Endothelial cell of umbilical vein (primary cell): ENCODE results near the gene PLAGL1. TPM values are rescaled to one million over a fixed set of nuclear protein-coding genes. Genes with fewer than 3 reads are reported as not detected.

Source experiments
- BruUV-seq: library from RNA; stranded (reverse); fragments of 400-500 nt; replicated peaks from 2 replicates; lab custom pipeline; 2021; lab: Mats Ljungman, UMichigan
- CTCF ChIA-PET: fragments of 300-600, 350-600 bp; sonication (Branson Sonifier 250); formaldehyde crosslinking; loops from one replicate; lab custom pipeline; 2021; ENCODE audit warnings: antibody characterized with exemption, inconsistent platforms; lab: Charles Lee
- POLR2A ChIA-PET: fragments of 300-600, 350-600 bp; sonication (Branson Sonifier 250); formaldehyde crosslinking; loops from one replicate; lab custom pipeline; 2021; ENCODE audit warnings: antibody characterized with exemption, inconsistent platforms; lab: Charles Lee
- DNase-seq: peaks from one replicate; pipeline ENCODE4 v3.0.0-alpha.2; 2011; ENCODE audit warnings: low read depth, low spot score
- FAIRE-seq: peaks from 2 replicates; lab custom pipeline; 2011; peaks lifted over from hg19 to GRCh38; lab: Jason Lieb, UNC
- H2AFZ ChIP-seq: 2 replicates; pipeline ENCODE4 v1.6.0; 2012; ENCODE audit warnings: low read depth, low read length, control low read depth, inconsistent platforms
- H3K27ac ChIP-seq: 2 replicates; pipeline ENCODE4 v1.5.1; 2011; ENCODE audit warnings: low read depth, mild to moderate bottlenecking, control low read depth, low read length, moderate library complexity; ENCODE audit not compliant: insufficient read depth
- H3K27me3 ChIP-seq, 2 experiments: 2 replicates each; pipeline versions ENCODE4 v1.6.0 to v1.6.1; 2011; ENCODE audit warnings: low read length in 2 of 2, mixed read lengths in 1 of 2; ENCODE audit not compliant: control insufficient read depth in 2 of 2, insufficient read depth in 2 of 2
- H3K36me3 ChIP-seq, 2 experiments: 2 replicates in 1 of 2; 3 replicates in 1 of 2; pipeline ENCODE4 v1.5.1; 2011; ENCODE audit warnings: low read length in 2 of 2, mild to moderate bottlenecking in 1 of 2, moderate library complexity in 1 of 2; ENCODE audit not compliant: control insufficient read depth in 2 of 2, insufficient read depth in 2 of 2; ENCODE audit errors: extremely low read depth in 1 of 2
- H3K4me1 ChIP-seq: 3 replicates; pipeline ENCODE4 v1.5.1; 2011; ENCODE audit warnings: mild to moderate bottlenecking, low read length; ENCODE audit not compliant: control insufficient read depth, insufficient read depth; ENCODE audit errors: extremely low read depth
- H3K4me2 ChIP-seq: 2 replicates; pipeline ENCODE4 v1.6.1; 2011; ENCODE audit warnings: low read length, control low read depth, mixed read lengths; ENCODE audit not compliant: insufficient read depth
- H3K4me3 ChIP-seq, 3 experiments: fragments of 200-600 bp in 1 of 3; sonication (generic), shearing (Covaris generic) in 1 of 3; replicated peaks in 1 of 3; 2 replicates each; pipeline ENCODE4 v1.5.1; 2011 to 2016; ENCODE audit warnings: control low read depth in 3 of 3, low read length in 3 of 3, mild to moderate bottlenecking in 2 of 3, inconsistent platforms in 1 of 3, low read depth in 1 of 3, moderate library complexity in 1 of 3; ENCODE audit not compliant: insufficient read depth in 1 of 3
- H3K79me2 ChIP-seq: 2 replicates; pipeline ENCODE4 v1.6.0; 2012; ENCODE audit warnings: low read length, inconsistent platforms; ENCODE audit not compliant: control insufficient read depth, insufficient read depth
- H3K9ac ChIP-seq: replicated peaks from 2 replicates; pipeline ENCODE3; 2011; ENCODE audit warnings: low read length, control low read depth; ENCODE audit not compliant: insufficient read depth; ENCODE audit errors: extremely low read depth
- H3K9me1 ChIP-seq: replicated peaks from 3 replicates; pipeline ENCODE4 v1.6.0; 2011; ENCODE audit warnings: mild to moderate bottlenecking, low read length; ENCODE audit not compliant: control insufficient read depth, insufficient read depth; ENCODE audit errors: extremely low read depth
- H3K9me3 ChIP-seq: replicated peaks from 2 replicates; pipeline ENCODE4 v1.5.1; 2012; ENCODE audit warnings: low read length, inconsistent platforms; ENCODE audit not compliant: control insufficient read depth, insufficient read depth
- H4K20me1 ChIP-seq: replicated peaks from 2 replicates; pipeline ENCODE3; 2011; ENCODE audit warnings: mild to moderate bottlenecking, low read length; ENCODE audit not compliant: control insufficient read depth, insufficient read depth; ENCODE audit errors: extremely low read depth
- EZH2 ChIP-seq: IDR thresholded peaks from 2 replicates; pipeline ENCODE4 v1.6.1; 2012; ENCODE audit warnings: borderline replicate concordance, low read depth, mild to moderate bottlenecking, moderate library complexity, low read length, inconsistent platforms; ENCODE audit not compliant: severe bottlenecking
- FOS ChIP-seq: IDR thresholded peaks from 2 replicates; pipeline ENCODE4 v1.6.1; 2011; ENCODE audit warnings: mild to moderate bottlenecking, low read length, moderate library complexity, borderline replicate concordance; ENCODE audit not compliant: insufficient read depth
- GATA2 ChIP-seq: IDR thresholded peaks from 2 replicates; pipeline ENCODE4 v1.7.0; 2011; ENCODE audit warnings: low read depth, mild to moderate bottlenecking, moderate library complexity, mixed read lengths, low read length; ENCODE audit not compliant: insufficient read length, insufficient read depth
- JUN ChIP-seq: IDR thresholded peaks from 2 replicates; pipeline ENCODE4 v1.6.1; 2011; ENCODE audit warnings: borderline replicate concordance, low read depth; ENCODE audit not compliant: insufficient read length, insufficient read depth
- MYC ChIP-seq: IDR thresholded peaks from one replicate; pipeline ENCODE4 v1.6.1; 2011; ENCODE audit warnings: mild to moderate bottlenecking, low read depth, low read length
- POLR2A ChIP-seq: IDR thresholded peaks from 2 replicates; pipeline ENCODE4 v1.6.1; 2012; ENCODE audit warnings: low read depth, mild to moderate bottlenecking, control low read depth, low read length
- POLR2AphosphoS5 ChIP-seq: IDR thresholded peaks from 2 replicates; pipeline ENCODE4 v1.6.1; 2012; ENCODE audit warnings: low read depth, mild to moderate bottlenecking, control low read depth, low read length, moderate library complexity; ENCODE audit not compliant: insufficient read depth
- dilution Hi-C: fragments of 300-500 bp; cut with MboI; formaldehyde crosslinking; loops from one replicate; pipeline ENCODE4 v1.15.0; 2019; ENCODE audit warnings: low sequenced_read_pairs; ENCODE audit not compliant: extremely low pct_ligation_motif_present
- intact Hi-C: fragments of 100-400 bp; cut with micrococcal nuclease; formaldehyde crosslinking; loops from one replicate; pipeline ENCODE4 v1.10.0; 2022
- polyA plus RNA-seq, 4 experiments: library from polyadenylated mRNA; depleted of rRNA in 3 of 4; stranded (reverse) in 3 of 4; unstranded in 1 of 4; fragments of >200 nt; gene quantifications; 2 replicates each; pipeline versions ENCODE4 v1.2.1 to v1.2.3, GENCODE V29; 2011 to 2012; ENCODE audit warnings: missing spikeins in 1 of 4
- total RNA-seq: library from RNA; stranded (reverse); gene quantifications from 2 replicates; pipeline ENCODE4 v1.2.3, GENCODE V29; 2021
- TF ChIP-seq, protein P1 (sequence below), 2 donors: IDR thresholded peaks; 1 replicate in 1 of 2; 2 replicates in 1 of 2; pipeline ENCODE4 v1.5.1; 2011; ENCODE audit warnings: low read length in 2 of 2, mild to moderate bottlenecking in 2 of 2, moderate library complexity in 2 of 2, control low read depth in 1 of 2, inconsistent platforms in 1 of 2, low read depth in 1 of 2; ENCODE audit not compliant: insufficient read depth in 1 of 2; ENCODE audit errors: extremely low read depth in 1 of 2
- TF ChIP-seq, protein P2 (sequence below): IDR thresholded peaks from 2 replicates; pipeline ENCODE4 v1.6.1; 2011; ENCODE audit not compliant: insufficient read depth, insufficient read length

PLAGL1 gene
- total and polyA plus RNA-seq, 2 donors (not counting 3 experiments of a cell fraction or from before 2014, with no cell fraction given): 20.9 to 40.4 TPM

DNA sequence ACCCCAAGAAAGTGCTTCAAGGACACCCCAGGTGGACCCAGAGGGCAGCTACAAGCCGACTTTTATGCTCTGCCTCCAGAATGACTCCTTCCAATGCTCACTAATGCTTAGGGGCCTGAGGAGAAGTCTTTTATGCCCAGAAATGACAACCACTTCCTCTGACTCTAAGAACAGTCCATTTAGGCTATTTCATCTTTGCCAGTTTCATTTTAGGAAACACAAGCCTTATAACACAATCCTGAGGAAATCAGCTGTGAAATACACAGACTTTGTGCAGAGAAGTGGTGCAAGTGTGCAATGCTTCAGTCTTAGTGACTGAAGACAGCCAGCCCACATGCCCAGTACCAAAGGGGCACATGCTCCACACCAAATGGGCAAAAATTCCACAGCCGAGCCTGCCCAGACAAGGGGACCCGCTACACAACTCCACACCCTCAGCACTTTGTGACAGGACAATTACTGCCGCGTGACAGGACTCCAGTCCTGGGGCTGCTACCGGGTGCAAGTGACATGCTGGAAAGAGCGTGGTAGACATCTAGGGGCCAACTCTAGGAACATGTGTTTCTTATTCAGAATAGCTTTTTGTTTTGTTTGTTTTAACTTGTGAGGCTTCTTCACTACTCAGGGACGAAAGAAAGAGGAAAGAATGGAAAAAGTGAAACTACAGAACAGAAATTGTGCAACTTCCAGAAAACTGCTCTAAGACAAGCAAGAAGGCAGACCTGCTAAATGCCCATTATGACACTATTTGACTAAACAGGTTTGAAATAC is 28.2 kb upstream of the PLAGL1 start:
- no peak for TF ChIP-seq MYC
- TF ChIP-seq, protein P1, sequence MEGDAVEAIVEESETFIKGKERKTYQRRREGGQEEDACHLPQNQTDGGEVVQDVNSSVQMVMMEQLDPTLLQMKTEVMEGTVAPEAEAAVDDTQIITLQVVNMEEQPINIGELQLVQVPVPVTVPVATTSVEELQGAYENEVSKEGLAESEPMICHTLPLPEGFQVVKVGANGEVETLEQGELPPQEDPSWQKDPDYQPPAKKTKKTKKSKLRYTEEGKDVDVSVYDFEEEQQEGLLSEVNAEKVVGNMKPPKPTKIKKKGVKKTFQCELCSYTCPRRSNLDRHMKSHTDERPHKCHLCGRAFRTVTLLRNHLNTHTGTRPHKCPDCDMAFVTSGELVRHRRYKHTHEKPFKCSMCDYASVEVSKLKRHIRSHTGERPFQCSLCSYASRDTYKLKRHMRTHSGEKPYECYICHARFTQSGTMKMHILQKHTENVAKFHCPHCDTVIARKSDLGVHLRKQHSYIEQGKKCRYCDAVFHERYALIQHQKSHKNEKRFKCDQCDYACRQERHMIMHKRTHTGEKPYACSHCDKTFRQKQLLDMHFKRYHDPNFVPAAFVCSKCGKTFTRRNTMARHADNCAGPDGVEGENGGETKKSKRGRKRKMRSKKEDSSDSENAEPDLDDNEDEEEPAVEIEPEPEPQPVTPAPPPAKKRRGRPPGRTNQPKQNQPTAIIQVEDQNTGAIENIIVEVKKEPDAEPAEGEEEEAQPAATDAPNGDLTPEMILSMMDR (IDR thresholded peaks at IDR 0.05; ENCODE audit: extremely low read depth in 1 of 2, insufficient read depth in 1 of 2, low read depth in 1 of 2, low read length in 2 of 2): no peak
- no peak for TF ChIP-seq FOS
- no peak for TF ChIP-seq EZH2
- TF ChIP-seq GATA2: no peak
- TF ChIP-seq, protein P2, sequence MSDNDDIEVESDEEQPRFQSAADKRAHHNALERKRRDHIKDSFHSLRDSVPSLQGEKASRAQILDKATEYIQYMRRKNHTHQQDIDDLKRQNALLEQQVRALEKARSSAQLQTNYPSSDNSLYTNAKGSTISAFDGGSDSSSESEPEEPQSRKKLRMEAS: no peak
- TF ChIP-seq JUN: no peak
- TF ChIP-seq POLR2AphosphoS5: no peak
- no peak for TF ChIP-seq POLR2A
- Histone ChIP-seq H3K79me2 (no peaks in the 10 kb centered on the region), H3K4me2 (peak overlapping the region; percentile 31), H3K4me3 (no peak overlapping the region), H3K27ac (no peak overlapping the region), H4K20me1 (no peaks in the 10 kb centered on the region), H2AFZ (peak overlapping the region; percentile 62), H3K27me3 (peaks cover 7 to 15% of the 10 kb centered on the region in 2 experiments), H3K36me3 (no peaks in the 10 kb centered on the region), H3K9ac (no peak overlapping the region), H3K9me3 (no peaks in the 10 kb centered on the region), H3K9me1 (no peaks in the 10 kb centered on the region), H3K4me1 (no peaks in the 10 kb centered on the region)
- ChIA-PET CTCF (no interaction called here), POLR2A (no interaction called here)
- peak; percentile 6 for DNase-seq
- no TSS peak for BruUV-seq
- FAIRE-seq: no peak
- intact Hi-C loops (no loop called here), dilution Hi-C loops (no loop called here)
